CD14-positive monocyte (primary cell): ENCODE measurements around the gene CKMT2. TPM values are rescaled to one million over a fixed set of nuclear protein-coding genes. Genes with fewer than 3 reads are reported as not detected.

Experiments
- DNase-seq, 3 donors: peaks; one replicate each; pipeline ENCODE4 v3.0.0-alpha.2; 2011 to 2022
- H2AFZ ChIP-seq: 2 replicates; pipeline ENCODE4 v1.6.0; 2012; ENCODE audit warnings: mild to moderate bottlenecking, low read depth, low read length, inconsistent platforms; ENCODE audit not compliant: insufficient read depth, poor library complexity, severe bottlenecking
- H3K27ac ChIP-seq, 2 donors: 1 replicate in 1 of 2; 2 replicates in 1 of 2; pipeline ENCODE4 v1.5.1; 2012 to 2013; ENCODE audit warnings: low read length in 2 of 2, control low read depth in 1 of 2, inconsistent platforms in 1 of 2, low read depth in 1 of 2, mild to moderate bottlenecking in 1 of 2
- H3K27me3 ChIP-seq, 2 donors: one replicate each; pipeline versions ENCODE4 v1.6.0 to v1.6.1; 2011 to 2013; ENCODE audit warnings: low read length in 2 of 2; ENCODE audit not compliant: control insufficient read depth in 2 of 2, insufficient read depth in 2 of 2
- H3K36me3 ChIP-seq, 2 donors: replicated peaks in 1 of 2; 1 replicate in 1 of 2; 2 replicates in 1 of 2; pipeline versions ENCODE4 v1.5.1 to v1.6.1; 2012 to 2013; ENCODE audit warnings: low read length in 2 of 2, control low read depth in 1 of 2, inconsistent platforms in 1 of 2, mild to moderate bottlenecking in 1 of 2; ENCODE audit not compliant: insufficient read depth in 2 of 2, control insufficient read depth in 1 of 2
- H3K4me1 ChIP-seq, 2 donors: 1 replicate in 1 of 2; 2 replicates in 1 of 2; pipeline versions ENCODE4 v1.5.1 to v1.6.1; 2012 to 2013; ENCODE audit warnings: low read length in 2 of 2, control low read depth in 1 of 2, inconsistent platforms in 1 of 2, mild to moderate bottlenecking in 1 of 2, moderate library complexity in 1 of 2; ENCODE audit not compliant: insufficient read depth in 2 of 2, control insufficient read depth in 1 of 2
- H3K4me2 ChIP-seq: replicated peaks from 2 replicates; pipeline ENCODE3; 2012; ENCODE audit warnings: low read length, moderate library complexity, mild to moderate bottlenecking; ENCODE audit not compliant: poor library complexity, severe bottlenecking; ENCODE audit errors: extremely low read depth
- H3K4me3 ChIP-seq, 3 experiments: fragments of 200-600 bp in 1 of 3; sonication (generic) in 1 of 3; replicated peaks in 1 of 3; 1 replicate in 2 of 3; 2 replicates in 1 of 3; pipeline ENCODE4 v1.5.1; 2011 to 2013; ENCODE audit warnings: low read length in 3 of 3, mild to moderate bottlenecking in 3 of 3, control low read depth in 2 of 3, low read depth in 2 of 3, inconsistent platforms in 1 of 3, moderate library complexity in 1 of 3
- H3K79me2 ChIP-seq: 2 replicates; pipeline ENCODE4 v1.6.0; 2012; ENCODE audit warnings: mild to moderate bottlenecking, control low read depth, inconsistent platforms, low read length, moderate library complexity; ENCODE audit not compliant: insufficient read depth
- H3K9ac ChIP-seq: 2 replicates; pipeline ENCODE4 v1.6.0; 2017; ENCODE audit warnings: low read length, mild to moderate bottlenecking; ENCODE audit not compliant: insufficient read depth, poor library complexity, severe bottlenecking
- H3K9me3 ChIP-seq, 2 donors: replicated peaks in 1 of 2; 1 replicate in 1 of 2; 2 replicates in 1 of 2; pipeline versions ENCODE4 v1.5.1 to v1.6.1; 2012 to 2013; ENCODE audit warnings: low read length in 2 of 2, control low read depth in 1 of 2; ENCODE audit not compliant: control insufficient read depth in 1 of 2, insufficient read depth in 1 of 2
- H4K20me1 ChIP-seq: 2 replicates; pipeline ENCODE4 v1.6.0; 2012; ENCODE audit warnings: mild to moderate bottlenecking, low read length, control low read depth, moderate library complexity; ENCODE audit not compliant: insufficient read depth
- H3K27ac Mint-ChIP-seq, 7 donors: one replicate each; pipeline ENCODE4 v1.8.0; 2020; ENCODE audit warnings: mild to moderate bottlenecking in 7 of 7, mixed read lengths in 7 of 7, moderate library complexity in 6 of 7, inconsistent platforms in 2 of 7
- H3K27me3 Mint-ChIP-seq, 3 donors: one replicate each; pipeline ENCODE4 v1.8.0; 2021 to 2022; ENCODE audit warnings: low read depth in 3 of 3, mild to moderate bottlenecking in 3 of 3, mixed read lengths in 3 of 3, moderate library complexity in 3 of 3, inconsistent platforms in 1 of 3
- H3K36me3 Mint-ChIP-seq, 2 donors: one replicate each; pipeline ENCODE4 v1.8.0; 2020; ENCODE audit warnings: mixed read lengths in 2 of 2, inconsistent platforms in 1 of 2, mild to moderate bottlenecking in 1 of 2
- H3K4me1 Mint-ChIP-seq: one replicate; pipeline ENCODE4 v1.8.0; 2020; ENCODE audit warnings: mild to moderate bottlenecking, mixed read lengths
- H3K4me3 Mint-ChIP-seq, 2 donors: one replicate each; pipeline ENCODE4 v1.8.0; 2020; ENCODE audit warnings: mild to moderate bottlenecking in 2 of 2, mixed read lengths in 2 of 2, moderate library complexity in 1 of 2
- H3K9me3 Mint-ChIP-seq, 7 donors: one replicate each; pipeline ENCODE4 v1.8.0; 2020 to 2022; ENCODE audit warnings: mixed read lengths in 7 of 7, mild to moderate bottlenecking in 6 of 7, moderate library complexity in 6 of 7, inconsistent platforms in 2 of 7
- WGBS: methylation state at CpG from one replicate; pipeline ENCODE4 v1.1.5; 2013; ENCODE audit warnings: missing lambda C conversion rate; ENCODE audit not compliant: insufficient coverage; 5-methylcytosine and 5-hydroxymethylcytosine counted together
- intact Hi-C, 2 donors: fragments of 100-400 bp; cut with micrococcal nuclease; formaldehyde crosslinking; loops; one replicate each; pipeline versions ENCODE4 v1.15.0 to v1.15.1; 2023
- polyA plus RNA-seq, 3 donors: library from polyadenylated mRNA; depleted of rRNA in 1 of 3; unstranded in 2 of 3; stranded (reverse) in 1 of 3; fragments of 300-500 nt in 2 of 3; fragments of >200 nt in 1 of 3; fragmentation: Illumina TruSeq in 2 of 3; gene quantifications; 1 replicate in 2 of 3; 2 replicates in 1 of 3; pipeline ENCODE4 v1.2.3, GENCODE V29; 2012 to 2021
- TF ChIP-seq, protein P1 (sequence below): fragments of 200-600 bp; IDR thresholded peaks from one replicate; pipeline ENCODE4 v1.8.0; 2022; ENCODE audit warnings: antibody characterized with exemption, mild to moderate bottlenecking

Gene CKMT2
- polyA plus RNA-seq, 3 donors, result not detected

DNA sequence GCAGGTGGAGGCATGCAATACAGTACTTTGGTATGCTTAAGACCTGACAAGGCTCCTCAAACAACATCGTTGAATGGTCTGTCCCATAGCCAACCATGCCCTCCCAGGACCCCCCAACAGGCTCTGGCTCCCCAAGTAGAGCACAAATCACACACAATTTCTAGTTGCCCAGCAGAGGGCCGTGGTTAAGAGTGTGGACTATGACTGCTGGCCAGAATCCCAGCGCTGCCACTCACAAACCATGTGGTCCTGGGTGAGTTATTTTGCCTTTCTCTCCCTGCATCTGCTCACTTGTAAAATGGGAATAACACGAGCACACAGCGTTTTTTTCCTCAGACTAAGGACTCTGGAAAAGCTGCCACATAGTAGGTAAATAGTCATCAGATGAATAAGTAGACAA lies 6.5 kb downstream of the CKMT2 start:
- Mint-ChIP-seq H3K9me3 (no peaks in the 10 kb centered on the region), H3K4me1 (no peaks in the 10 kb centered on the region), H3K36me3 (peaks cover 0 to 2% of the 10 kb centered on the region in 2 donors), H3K27me3 (peaks cover 0 to 1% (median 0%) of the 10 kb centered on the region in 3 donors), H3K4me3 (no peak overlapping the region), H3K27ac (no peak overlapping the region)
- no peak overlapping the region for H3K27ac ChIP-seq
- no peak for DNase-seq
- intact Hi-C loops, result no loop called here
- no peaks in the 10 kb centered on the region for H3K79me2 ChIP-seq
- TF ChIP-seq, protein P1, sequence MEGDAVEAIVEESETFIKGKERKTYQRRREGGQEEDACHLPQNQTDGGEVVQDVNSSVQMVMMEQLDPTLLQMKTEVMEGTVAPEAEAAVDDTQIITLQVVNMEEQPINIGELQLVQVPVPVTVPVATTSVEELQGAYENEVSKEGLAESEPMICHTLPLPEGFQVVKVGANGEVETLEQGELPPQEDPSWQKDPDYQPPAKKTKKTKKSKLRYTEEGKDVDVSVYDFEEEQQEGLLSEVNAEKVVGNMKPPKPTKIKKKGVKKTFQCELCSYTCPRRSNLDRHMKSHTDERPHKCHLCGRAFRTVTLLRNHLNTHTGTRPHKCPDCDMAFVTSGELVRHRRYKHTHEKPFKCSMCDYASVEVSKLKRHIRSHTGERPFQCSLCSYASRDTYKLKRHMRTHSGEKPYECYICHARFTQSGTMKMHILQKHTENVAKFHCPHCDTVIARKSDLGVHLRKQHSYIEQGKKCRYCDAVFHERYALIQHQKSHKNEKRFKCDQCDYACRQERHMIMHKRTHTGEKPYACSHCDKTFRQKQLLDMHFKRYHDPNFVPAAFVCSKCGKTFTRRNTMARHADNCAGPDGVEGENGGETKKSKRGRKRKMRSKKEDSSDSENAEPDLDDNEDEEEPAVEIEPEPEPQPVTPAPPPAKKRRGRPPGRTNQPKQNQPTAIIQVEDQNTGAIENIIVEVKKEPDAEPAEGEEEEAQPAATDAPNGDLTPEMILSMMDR, result no peak
- no peaks in the 10 kb centered on the region for H3K9me3 ChIP-seq
- H3K9ac ChIP-seq, result no peak overlapping the region
- H3K4me3 ChIP-seq, result no peak overlapping the region
- H3K4me2 ChIP-seq, result no peak overlapping the region
- H2AFZ ChIP-seq, result no peak overlapping the region
- no peaks in the 10 kb centered on the region for H4K20me1 ChIP-seq
- no peaks in the 10 kb centered on the region for H3K27me3 ChIP-seq
- no peaks in the 10 kb centered on the region for H3K4me1 ChIP-seq
- no peaks in the 10 kb centered on the region for H3K36me3 ChIP-seq
- 100% methylated on average over 1 of the region's 5 CpGs for WGBS

DNA sequence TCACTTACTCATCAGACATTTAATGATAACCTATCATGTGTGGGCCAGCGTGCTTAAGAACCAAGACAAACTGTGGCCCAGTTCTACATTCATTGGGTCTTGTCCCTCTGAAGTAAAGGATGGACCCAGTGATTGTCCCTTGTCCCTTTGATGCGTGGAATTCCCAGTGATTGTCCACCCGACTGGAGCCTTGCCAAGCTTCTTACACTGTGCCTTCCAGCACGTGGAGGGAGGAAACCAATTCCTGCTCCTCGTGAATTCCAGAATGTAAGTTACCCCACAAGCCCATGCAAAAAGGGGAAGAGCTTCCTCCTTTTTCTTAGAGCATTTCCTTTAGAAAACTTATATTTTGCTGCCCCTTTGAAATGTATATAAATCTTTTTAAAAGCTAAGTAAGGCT lies 7.9 kb downstream of the CKMT2 start:
- H3K9me3 ChIP-seq, result no peaks in the 10 kb centered on the region
- H2AFZ ChIP-seq, result no peak overlapping the region
- no peak overlapping the region for H3K27ac ChIP-seq
- H3K79me2 ChIP-seq, result no peaks in the 10 kb centered on the region
- no peaks in the 10 kb centered on the region for H3K27me3 ChIP-seq
- no peaks in the 10 kb centered on the region for H3K4me1 Mint-ChIP-seq
- WGBS, result 60% methylated on average over 2 of the region's 5 CpGs
- H3K9ac ChIP-seq, result no peak overlapping the region
- no peak overlapping the region for H3K4me2 ChIP-seq
- no peak overlapping the region for H3K4me3 Mint-ChIP-seq
- TF ChIP-seq, protein P1, result no peak
- no peaks in the 10 kb centered on the region for H3K9me3 Mint-ChIP-seq
- no peak for DNase-seq
- peaks cover 0 to 2% (median 1%) of the 10 kb centered on the region in 3 donors for H3K27me3 Mint-ChIP-seq
- no peaks in the 10 kb centered on the region for H3K36me3 ChIP-seq
- intact Hi-C loops, result no loop called here
- no peaks in the 10 kb centered on the region for H4K20me1 ChIP-seq
- no peak overlapping the region for H3K4me3 ChIP-seq
- no peaks in the 10 kb centered on the region for H3K4me1 ChIP-seq
- H3K27ac Mint-ChIP-seq, result peak overlapping the region in 1 of 7 donors; percentile 51
- H3K36me3 Mint-ChIP-seq, result peaks cover 0 to 2% of the 10 kb centered on the region in 2 donors
